ENCODE results near the gene EIF3A. TPM values are rescaled to one million over a fixed set of nuclear protein-coding genes. Genes with fewer than 3 reads are reported as not detected.

Gene EIF3A
- total and polyA plus RNA-seq, 4 donors, result 37.1 to 101 (median 80.5) TPM

- 74 to 89% methylated on average over 7 of the region's 7 CpGs for WGBS, 2 donors
- no peaks in the 10 kb centered on the region for H3K4me1 ChIP-seq (ENCODE audit: control insufficient read depth in 5 of 5, insufficient read depth in 5 of 5, low read length in 5 of 5)
- H3K36me3 ChIP-seq (ENCODE audit: control insufficient read depth in 4 of 4, insufficient read depth in 4 of 4, low read length in 4 of 4), result no peaks in the 10 kb centered on the region
- peaks cover 0 to 6% (median 2%) of the 10 kb centered on the region in 4 donors for H3K9me3 ChIP-seq (ENCODE audit: control insufficient read depth in 4 of 4, insufficient read depth in 3 of 4, low read length in 3 of 4)
- no peak overlapping the region for H3K9ac ChIP-seq (ENCODE audit: insufficient read depth in 1 of 2, low read length in 2 of 2)
- TF ChIP-seq CTCF (IDR thresholded peaks at IDR 0.05; ENCODE audit: control extremely low read depth, extremely low read depth), result no peak
- no peak for ATAC-seq (ENCODE audit: insufficient read depth, low FRiP score)
- no peak overlapping the region for H3K4me3 ChIP-seq
- H3K27ac ChIP-seq (ENCODE audit: low read depth in 1 of 2, low read length in 1 of 2), result no peak overlapping the region
- no peak for DNase-seq
- no peaks in the 10 kb centered on the region for H3K27me3 ChIP-seq (ENCODE audit: control insufficient read depth in 3 of 3, insufficient read depth in 3 of 3, low read length in 2 of 3)
Measured at GRCh38 chr10:118986815-118987790, 93.5 kb downstream of the EIF3A start.

GRCh38 chr10:118985576-118985975 is 95.0 kb downstream of the EIF3A start:
- Histone ChIP-seq H3K9me3 (ENCODE audit: control insufficient read depth in 4 of 4, insufficient read depth in 3 of 4, low read length in 3 of 4) (peaks cover 0 to 6% (median 2%) of the 10 kb centered on the region in 4 donors), H3K27me3 (ENCODE audit: control insufficient read depth in 3 of 3, insufficient read depth in 3 of 3, low read length in 2 of 3) (no peaks in the 10 kb centered on the region), H3K9ac (ENCODE audit: insufficient read depth in 1 of 2, low read length in 2 of 2) (no peak overlapping the region), H3K27ac (ENCODE audit: low read depth in 1 of 2, low read length in 1 of 2) (no peak overlapping the region), H3K36me3 (ENCODE audit: control insufficient read depth in 4 of 4, insufficient read depth in 4 of 4, low read length in 4 of 4) (no peaks in the 10 kb centered on the region), H3K4me1 (ENCODE audit: control insufficient read depth in 5 of 5, insufficient read depth in 5 of 5, low read length in 5 of 5) (no peaks in the 10 kb centered on the region), H3K4me3 (no peak overlapping the region)
- no peak for TF ChIP-seq CTCF (IDR thresholded peaks at IDR 0.05; ENCODE audit: control extremely low read depth, extremely low read depth)
- WGBS, 2 donors, result 94 to 98% methylated on average over 2 of the region's 2 CpGs
- no peak for ATAC-seq (ENCODE audit: insufficient read depth, low FRiP score)
- no peak for DNase-seq

Small RNA genes lying within 50 kb of the gene (small RNA-seq; reads per million reads assigned to genes)
- gene AL355598.1 (ENCODE audit: low replicate concordance), result not detected
- not detected for gene RF00413 (ENCODE audit: low replicate concordance)
- not detected for gene SNORA19 (ENCODE audit: low replicate concordance)

Other genes starting within 250 kb of the EIF3A start
- under 1 TPM; 0.74 to 0.91 TPM for gene NANOS1, start 51.1 kb downstream of the EIF3A start, total RNA-seq
- gene NANOS1, start 51.1 kb downstream of the EIF3A start, polyA plus RNA-seq, result 1 to 10 TPM in 1 of 2 donors, under 1 TPM in 1; 0.73 to 1.4 TPM
- 10 to 100 TPM; 27.9 to 32.0 TPM for gene DENND10, start 23.3 kb upstream of the EIF3A start, total RNA-seq
- gene DENND10, start 23.3 kb upstream of the EIF3A start, polyA plus RNA-seq, result 10 to 100 TPM; 11.7 to 30.2 TPM
- gene SFXN4, start 84.9 kb upstream of the EIF3A start, total RNA-seq, result 10 to 100 TPM; 10.6 to 22.0 TPM
- gene SFXN4, start 84.9 kb upstream of the EIF3A start, polyA plus RNA-seq, result 10 to 100 TPM; 22.1 to 40.4 TPM
- 100 to 1,000 TPM in 1 of 2 donors, 10 to 100 TPM in 1; 99.9 to 118 TPM for gene PRDX3, start 98.0 kb upstream of the EIF3A start, total RNA-seq
- 100 to 1,000 TPM in 1 of 2 donors, 10 to 100 TPM in 1; 84.1 to 155 TPM for gene PRDX3, start 98.0 kb upstream of the EIF3A start, polyA plus RNA-seq
- gene GRK5, start 126.8 kb upstream of the EIF3A start, total RNA-seq, result 10 to 100 TPM; 42.7 to 43.1 TPM
- gene GRK5, start 126.8 kb upstream of the EIF3A start, polyA plus RNA-seq, result 10 to 100 TPM; 18.5 to 37.9 TPM

All from lung (tissue), 13 donors.